HG03196 (cell line): Measurements from ENCODE around the gene GPR42.

Source experiments
- ATAC-seq: cut with Tn5 transposase; IDR thresholded peaks from one replicate; pipeline ENCODE4 v1.9.1; 2021; ENCODE audit not compliant: unreplicated experiment

Gene GPR42

GRCh38 chr19:35370722-35371121 is at the start of gene GPR42:
GPR42 (plus strand) TSS chr19:35371068; CDS start chr19:35371360, 292 bp downstream.
- no peak for ATAC-seq

- ATAC-seq = no peak
Measured at GRCh38 chr19:35321291-35321690, 49.6 kb upstream of the GPR42 start.

- no peak for ATAC-seq
Measured at GRCh38 chr19:35322014-35322413, 48.9 kb upstream of the GPR42 start.

- no peak for ATAC-seq
Measured at GRCh38 chr19:35327642-35328041, 43.2 kb upstream of the GPR42 start.

GRCh38 chr19:35328851-35329285 is 42.0 kb upstream of the GPR42 start, which contains the start of gene CD22:
CD22 (plus strand) TSS chr19:35329187; CDS start chr19:35332041, 2,854 bp downstream.
- no peak for ATAC-seq

GRCh38 chr19:35329323-35329722 is 41.5 kb upstream of the GPR42 start:
- no peak for ATAC-seq

- peak; percentile 50 for ATAC-seq
Measured at GRCh38 chr19:35330475-35330874, 40.4 kb upstream of the GPR42 start.

GRCh38 chr19:35331551-35332214 is 39.2 kb upstream of the GPR42 start:
- ATAC-seq = no peak

GRCh38 chr19:35332817-35333216 is 38.1 kb upstream of the GPR42 start:
- no peak for ATAC-seq

- ATAC-seq = no peak
Measured at GRCh38 chr19:35334144-35334753, 36.6 kb upstream of the GPR42 start.

GRCh38 chr19:35336166-35336955 is 34.5 kb upstream of the GPR42 start:
- no peak for ATAC-seq

- ATAC-seq = no peak
Measured at GRCh38 chr19:35337097-35337983, 33.5 kb upstream of the GPR42 start.

GRCh38 chr19:35337984-35338296 is 32.9 kb upstream of the GPR42 start:
- ATAC-seq = no peak

- ATAC-seq = no peak
Measured at GRCh38 chr19:35340431-35340830, 30.4 kb upstream of the GPR42 start.

GRCh38 chr19:35341006-35341405 is 29.9 kb upstream of the GPR42 start:
- ATAC-seq = no peak

GRCh38 chr19:35341565-35342225 is 29.2 kb upstream of the GPR42 start:
- no peak for ATAC-seq

- no peak for ATAC-seq
Measured at GRCh38 chr19:35342430-35342829, 28.4 kb upstream of the GPR42 start.

- no peak for ATAC-seq
Measured at GRCh38 chr19:35344511-35345031, 26.3 kb upstream of the GPR42 start.

GRCh38 chr19:35345671-35346111 is 25.2 kb upstream of the GPR42 start:
- ATAC-seq = no peak
